AG08396 (cell line): ENCODE results near the gene CNRIP1.
"Not testable (repeated sequence)": the region's sequence is repeated elsewhere in the genome, so short reads cannot be mapped to it uniquely, and the experiment has no call there.

ENCODE experiments used
- DNase-seq: peaks from one replicate; pipeline ENCODE4 v3.0.0; 2012; ENCODE audit warnings: low spot score, mixed read lengths

CNRIP1 gene, protein sequence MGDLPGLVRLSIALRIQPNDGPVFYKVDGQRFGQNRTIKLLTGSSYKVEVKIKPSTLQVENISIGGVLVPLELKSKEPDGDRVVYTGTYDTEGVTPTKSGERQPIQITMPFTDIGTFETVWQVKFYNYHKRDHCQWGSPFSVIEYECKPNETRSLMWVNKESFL

DNA sequence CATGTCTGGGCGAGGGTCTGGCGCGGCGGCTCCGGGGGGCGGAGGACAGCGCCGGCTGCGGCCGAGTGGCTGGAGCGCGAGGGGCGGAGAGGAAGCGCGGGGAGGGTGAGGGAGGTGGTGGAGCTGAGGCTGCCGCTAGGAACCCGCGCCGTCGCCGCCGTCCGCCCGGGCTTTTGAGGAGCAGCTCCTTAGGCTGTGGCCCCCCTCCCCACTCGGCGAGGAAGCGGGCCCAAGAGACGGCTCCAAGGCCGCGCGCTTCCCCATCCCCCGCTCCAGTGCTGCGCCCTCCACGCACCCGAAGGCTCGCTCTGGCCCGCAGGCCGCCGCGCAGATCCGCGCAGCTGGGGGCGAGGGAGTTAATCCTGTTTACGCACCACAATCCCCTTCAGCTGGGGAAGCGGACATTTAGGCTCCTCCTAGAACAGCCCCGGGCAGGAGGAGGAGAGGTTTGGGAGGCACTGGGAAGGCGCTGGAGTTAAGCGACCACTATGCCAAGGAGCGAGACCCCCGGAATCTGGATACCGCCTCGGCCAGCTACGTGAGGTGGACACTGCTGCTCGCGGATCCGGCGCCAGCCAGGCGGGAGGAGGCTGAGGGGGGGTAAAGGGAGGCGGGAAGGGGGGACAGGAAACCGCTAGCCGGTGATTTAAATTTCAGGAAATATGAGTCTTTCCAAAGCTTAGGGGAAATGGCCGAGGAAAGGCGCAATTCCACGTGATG, at the start of gene CNRIP1:
TSS of gene CNRIP1 (minus strand) at position 552 of the 720 bp plus-strand sequence. CDS start at position 3, 549 bp downstream.
- DNase-seq: peak; percentile 83

DNA sequence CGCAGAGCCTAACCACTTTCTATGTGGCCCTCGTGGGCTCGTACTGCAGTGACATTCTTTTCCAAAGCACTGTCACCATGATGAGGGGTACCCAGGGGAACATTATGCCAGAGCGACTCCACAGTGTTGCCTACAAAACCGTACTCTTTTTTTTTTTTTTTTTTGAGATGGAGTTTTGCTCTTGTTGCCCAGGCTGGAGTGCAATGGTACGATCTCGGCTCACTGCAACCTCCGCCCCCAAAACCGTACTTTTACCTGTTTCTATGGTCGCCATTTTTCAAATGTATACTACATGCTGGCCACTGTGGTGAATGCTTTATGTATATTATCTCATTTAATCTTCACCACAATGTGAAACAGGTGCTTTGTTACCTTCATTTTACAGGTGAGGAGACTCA, 49.6 kb upstream of the CNRIP1 start:
- DNase-seq: no peak

DNA sequence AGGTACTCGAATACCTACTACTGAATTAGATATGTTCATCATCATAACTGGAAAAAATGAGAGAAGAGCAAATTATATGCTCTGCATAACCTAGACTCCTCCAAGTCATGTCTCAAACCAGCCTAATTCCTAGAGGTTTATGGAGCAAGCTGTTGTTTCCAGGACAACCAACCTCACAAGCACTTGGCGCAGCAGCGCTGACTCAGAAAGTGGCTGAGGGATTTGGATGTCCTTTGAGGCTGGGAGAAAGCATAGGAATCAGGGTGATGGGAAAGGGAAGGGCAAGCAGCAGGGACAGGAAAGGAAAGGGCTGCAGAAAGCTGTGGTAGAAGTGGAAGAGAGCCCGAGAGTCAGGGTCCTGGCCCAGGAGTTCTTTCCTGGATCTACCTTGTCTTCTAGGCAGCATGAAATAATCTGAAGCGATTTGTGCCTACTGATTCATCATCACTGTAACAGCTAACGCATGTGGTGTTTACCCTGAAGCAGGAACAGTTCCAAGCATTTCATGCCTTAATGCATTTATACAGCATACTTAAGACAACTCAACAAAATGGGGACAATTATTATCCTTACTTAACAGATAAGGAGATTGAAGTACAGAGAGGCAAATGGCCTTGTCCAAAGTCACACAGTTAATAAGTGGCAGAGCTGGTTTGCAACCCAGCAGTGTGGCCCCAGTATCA, 49.0 kb upstream of the CNRIP1 start:
- peak; percentile 80 for DNase-seq

DNA sequence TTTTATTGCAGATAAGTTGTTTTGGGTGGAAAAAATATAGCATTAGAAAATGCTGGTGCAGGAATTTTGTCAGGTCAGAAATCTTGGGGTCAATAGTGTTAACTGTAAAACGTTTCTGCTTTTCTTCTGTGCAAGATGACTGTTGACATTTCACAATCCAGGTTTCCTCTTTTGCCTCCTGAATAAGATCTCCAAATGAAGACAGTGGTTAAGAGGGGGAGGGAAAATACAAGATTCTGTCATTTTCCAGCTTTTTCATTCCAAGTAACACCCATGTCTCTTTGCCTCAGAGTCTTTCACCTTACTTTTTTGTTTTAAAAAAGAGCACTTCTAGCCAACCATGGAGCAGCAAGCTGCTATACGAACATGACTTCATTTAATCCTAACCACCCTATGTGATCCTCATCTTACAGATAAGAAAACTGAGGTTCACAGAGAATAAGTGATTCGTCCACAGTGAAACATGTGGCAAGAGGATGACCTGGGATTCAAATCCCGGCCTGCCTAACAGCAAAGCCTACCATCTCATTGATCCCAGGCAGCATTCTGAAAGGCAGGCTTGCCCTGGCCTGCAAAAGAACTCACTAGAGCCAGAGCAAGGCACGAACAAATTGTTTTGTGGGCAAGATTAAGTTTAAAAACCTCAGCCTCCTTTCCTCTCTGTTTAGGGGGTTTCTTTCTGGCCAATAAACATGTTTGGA, 48.4 kb upstream of the CNRIP1 start:
- DNase-seq: no peak

DNA sequence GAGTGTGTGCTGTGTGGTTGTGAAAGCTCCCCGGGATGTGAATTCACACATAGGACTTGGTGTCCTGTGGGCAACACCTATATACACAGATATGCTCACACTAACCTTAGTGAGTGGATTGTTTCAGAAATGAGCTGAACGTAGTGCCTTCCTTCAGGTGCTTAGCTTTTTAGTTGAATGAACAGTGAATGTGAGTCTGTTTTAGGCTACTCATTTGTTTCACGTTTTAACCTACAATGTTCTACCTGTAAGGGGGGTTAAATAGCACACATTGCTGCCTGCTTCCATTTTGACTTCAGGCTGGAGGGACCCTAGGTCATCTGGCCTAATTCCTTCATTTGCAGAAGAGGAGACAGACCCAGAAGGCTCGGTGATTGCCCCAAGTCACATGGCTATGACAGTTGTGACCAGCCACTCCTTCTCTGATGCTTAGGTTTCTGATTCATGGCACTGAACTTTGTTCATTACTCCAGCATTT, 46.4 kb upstream of the CNRIP1 start:
- DNase-seq: no peak

DNA sequence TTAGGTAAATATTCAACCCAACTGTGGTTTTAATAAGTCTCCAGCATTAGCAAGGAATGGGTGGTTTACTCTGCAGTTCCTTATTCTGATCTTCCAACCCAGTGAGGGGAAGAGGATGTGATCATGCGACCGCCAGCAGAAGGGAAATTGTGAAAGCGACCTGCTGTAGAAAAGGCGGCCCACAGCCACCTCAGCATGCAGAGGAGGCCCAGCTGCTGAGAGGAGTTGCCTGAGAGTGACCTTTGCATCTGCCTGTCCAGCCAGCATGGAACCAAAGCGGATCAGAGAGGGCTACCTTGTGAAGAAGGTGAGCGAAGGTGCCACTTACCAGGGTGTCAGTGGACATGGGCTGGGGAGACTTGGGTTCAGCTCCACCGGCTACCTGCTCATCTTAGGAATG, 45.3 kb upstream of the CNRIP1 start, which contains the start of gene PLEK:
TSS of gene PLEK (plus strand) at position 196 of the 400 bp plus-strand sequence. CDS start at position 266, 70 bp downstream.
- no peak for DNase-seq

DNA sequence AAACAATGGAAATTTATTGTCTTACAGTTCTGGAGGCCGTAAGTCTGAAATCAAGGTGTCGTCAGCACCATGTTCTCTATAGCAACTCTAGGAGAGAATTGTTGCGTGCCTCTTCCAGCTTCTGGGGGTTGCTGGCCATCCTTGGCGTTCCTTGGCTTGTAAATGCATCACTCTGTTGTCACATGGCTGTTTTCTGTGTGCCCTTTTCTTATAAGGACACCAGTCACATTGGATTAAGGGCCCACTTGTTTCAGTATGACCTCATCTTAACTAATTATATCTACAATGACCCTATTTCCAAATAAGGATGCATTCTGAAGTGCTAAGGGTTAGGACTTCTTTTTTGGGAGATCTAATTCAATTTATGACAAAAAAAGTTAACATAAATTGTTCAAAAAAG, 44.0 kb upstream of the CNRIP1 start:
- no peak for DNase-seq

DNA sequence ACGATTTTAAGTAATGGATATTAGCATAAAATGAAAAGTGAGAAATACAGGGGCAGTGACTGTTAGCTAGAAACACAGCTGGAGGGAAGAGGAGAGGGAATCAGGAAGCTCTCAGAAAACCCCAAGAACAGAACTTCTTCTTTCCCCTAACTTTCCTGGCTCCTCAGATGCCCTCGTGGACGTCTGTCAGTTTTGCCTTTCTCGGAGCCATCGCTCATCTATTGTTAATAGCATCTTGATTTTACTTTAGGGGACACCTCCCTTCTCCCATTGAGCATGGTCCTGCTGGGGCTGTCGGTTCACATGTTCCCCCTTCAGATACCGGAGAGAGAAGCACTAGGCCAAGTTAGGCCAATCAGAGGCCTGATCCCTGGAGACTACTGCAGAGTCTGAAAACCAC, 43.0 kb upstream of the CNRIP1 start:
- DNase-seq: no peak

DNA sequence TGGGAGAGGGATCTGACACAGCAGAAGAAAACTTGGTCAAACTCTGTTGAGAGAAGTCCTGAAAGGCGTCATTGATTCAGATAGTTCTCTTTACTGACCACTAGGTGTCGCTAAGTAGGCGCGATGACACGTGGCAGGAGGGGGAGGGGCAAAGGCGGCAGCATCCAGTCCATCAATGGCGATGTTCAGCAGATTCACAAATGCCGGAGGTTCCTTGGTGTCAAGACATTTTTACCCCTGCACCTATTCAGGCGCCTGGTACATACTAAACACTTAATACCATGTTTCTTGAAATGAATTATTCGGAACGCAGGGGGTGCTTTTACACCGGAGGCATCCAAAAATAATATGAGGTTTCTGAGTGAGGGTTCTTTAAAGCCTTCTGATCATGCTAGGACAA, 42.3 kb upstream of the CNRIP1 start:
- DNase-seq: peak; percentile 59

DNA sequence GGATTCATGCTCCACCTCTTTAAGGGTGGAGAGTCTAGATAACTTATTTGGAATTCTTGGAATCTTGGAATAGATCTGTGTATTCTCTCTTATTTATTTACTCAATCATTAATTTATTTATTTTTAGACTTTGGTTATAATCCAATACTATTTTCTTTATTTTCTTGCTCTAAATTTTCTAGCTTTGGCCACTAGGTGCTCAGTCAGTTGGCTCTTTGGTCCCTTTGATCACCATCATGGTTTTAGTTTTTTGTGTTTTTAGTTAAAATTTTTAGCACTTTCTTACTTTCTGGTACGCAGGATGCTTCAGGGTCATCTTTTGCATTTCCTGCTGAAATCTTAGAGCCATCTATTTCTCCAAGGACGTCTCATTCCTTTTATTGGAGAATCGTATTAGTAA, 40.1 kb upstream of the CNRIP1 start:
- no peak for DNase-seq

DNA sequence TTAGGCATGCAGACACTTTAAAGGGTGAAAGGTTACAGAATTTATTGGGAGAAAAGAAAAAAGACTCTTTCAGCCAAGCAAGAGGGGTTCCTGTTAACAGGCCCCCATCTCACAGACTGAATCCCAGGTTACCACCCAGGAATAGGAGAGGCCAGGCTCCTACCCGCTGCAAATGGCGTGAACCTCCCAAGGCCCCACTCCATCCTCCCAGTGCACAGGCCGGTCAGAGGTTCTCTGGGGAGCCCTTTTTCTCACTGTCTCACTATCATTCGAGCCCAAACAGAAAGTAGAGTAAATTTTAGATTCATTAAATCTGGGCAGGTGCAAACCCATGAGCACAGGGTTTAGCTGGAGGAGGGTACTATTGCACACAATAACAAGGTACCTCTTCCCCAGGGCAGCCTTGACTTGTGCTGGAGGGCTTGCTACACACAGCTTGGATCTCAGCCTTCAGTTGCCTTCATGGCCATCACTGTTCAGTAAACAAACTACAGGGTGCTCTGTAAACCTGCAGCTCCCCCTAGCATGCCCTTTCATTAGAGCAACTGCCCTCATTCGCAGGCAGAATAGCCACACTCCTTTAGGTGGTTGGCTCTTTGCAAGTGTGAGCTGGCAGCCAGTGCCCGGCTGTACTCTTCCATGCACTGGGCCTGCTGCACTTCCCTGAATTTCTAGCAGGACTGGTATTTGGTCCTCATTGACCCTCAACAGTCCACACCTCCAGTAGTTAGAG, 38.0 kb upstream of the CNRIP1 start:
- peak; percentile 47 for DNase-seq

DNA sequence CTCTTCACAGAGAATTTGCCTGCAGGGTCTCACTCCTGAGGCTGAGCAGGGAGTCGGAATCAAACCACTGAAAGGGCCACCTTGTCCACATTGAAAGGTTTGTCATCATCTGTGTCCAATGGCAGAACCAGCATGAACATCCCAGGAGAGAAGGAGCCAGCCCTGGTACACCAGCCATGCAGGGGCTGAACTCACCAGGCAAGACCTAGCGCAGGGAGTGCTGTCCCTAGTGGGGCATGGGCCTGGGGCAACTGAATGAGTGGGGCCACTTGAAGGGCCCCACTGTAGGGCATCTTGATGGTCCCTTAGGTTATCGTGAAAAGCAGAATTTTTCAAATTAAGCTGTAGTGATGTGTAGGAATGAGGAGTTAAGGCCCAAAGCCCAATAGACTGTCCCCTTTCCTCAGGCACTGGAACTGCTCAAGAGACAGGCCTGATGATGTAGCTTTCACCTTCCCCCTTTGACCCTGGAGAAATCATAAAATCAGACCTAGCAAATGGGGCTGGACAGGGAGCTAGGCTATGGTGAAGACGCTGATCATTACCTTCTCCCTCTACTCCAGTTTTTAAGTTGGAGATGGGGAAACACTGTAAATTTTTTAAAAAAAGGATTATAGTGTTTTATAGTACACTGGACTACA, 37.0 kb upstream of the CNRIP1 start:
- DNase-seq: no peak

DNA sequence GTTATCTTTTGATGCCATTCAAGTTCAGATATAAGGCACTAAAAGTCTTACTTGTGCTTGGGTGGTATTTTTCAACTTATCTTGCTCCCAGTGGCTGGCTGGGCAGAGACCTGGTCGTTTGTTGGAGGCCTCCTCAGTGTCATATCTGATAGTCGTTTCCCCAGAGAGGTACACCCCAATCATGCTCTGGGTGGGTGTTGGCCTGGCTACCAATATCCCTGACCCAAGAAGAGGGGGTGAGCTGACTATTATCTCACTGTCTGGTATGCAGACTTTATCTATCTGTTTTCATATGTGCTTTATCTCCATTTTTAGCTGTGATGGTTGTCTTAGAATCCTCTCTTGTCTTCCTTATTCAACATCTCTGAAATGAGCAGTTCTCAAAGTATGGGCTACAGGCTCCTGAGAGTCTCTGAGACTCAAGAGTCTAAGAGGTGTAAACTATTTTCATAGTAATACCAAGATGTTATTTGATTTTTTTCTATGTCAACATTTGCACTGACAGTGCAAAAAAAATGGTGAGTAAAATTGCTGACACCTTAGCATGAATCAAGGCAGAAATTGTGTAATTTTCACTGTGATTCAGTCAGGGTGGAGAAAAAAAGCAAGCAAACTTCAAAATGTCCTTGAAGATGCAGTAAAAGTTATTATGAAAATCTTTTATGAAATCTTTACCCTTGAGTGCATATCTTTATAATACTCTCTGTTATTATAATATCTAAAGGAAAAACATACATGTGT, 33.1 kb upstream of the CNRIP1 start:
- no peak for DNase-seq

DNA sequence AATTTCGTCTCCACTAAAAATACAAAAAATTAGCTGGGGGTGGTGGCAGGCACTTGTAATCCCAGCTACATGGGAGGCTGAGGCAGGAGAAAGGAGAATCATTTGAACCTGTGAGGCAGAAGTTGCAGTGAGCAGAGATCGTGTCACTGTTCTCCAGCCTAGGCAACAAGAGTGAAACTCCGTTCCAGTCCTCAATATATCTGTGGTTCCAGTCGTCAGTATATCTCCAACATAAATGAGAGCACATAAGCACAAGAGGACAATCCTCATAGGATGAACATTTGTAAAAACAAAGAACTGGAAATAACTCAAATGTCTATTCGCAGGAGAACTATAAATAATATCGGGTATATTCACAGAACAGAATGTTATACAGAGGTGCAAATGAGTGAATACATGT, 32.2 kb upstream of the CNRIP1 start:
- DNase-seq: no peak

DNA sequence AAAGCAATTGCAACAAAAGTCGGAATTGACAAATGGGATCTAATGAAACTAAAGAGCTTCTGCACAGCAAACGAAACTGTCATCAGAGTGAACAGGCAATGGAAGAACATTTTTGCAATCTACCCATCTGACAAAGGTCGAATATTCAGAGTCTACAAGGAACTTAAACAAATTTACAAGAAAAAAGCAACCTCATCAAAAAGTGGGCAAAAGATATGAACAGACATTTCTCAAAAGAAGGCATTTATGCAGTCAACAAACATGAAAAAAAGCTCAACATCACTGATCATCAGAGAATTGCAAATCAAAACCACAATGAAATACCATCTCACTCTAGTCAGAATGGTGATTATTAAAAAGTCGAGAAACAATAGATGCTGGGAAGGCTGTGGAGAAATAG, 29.3 kb upstream of the CNRIP1 start:
- not testable (repeated sequence) for DNase-seq

DNA sequence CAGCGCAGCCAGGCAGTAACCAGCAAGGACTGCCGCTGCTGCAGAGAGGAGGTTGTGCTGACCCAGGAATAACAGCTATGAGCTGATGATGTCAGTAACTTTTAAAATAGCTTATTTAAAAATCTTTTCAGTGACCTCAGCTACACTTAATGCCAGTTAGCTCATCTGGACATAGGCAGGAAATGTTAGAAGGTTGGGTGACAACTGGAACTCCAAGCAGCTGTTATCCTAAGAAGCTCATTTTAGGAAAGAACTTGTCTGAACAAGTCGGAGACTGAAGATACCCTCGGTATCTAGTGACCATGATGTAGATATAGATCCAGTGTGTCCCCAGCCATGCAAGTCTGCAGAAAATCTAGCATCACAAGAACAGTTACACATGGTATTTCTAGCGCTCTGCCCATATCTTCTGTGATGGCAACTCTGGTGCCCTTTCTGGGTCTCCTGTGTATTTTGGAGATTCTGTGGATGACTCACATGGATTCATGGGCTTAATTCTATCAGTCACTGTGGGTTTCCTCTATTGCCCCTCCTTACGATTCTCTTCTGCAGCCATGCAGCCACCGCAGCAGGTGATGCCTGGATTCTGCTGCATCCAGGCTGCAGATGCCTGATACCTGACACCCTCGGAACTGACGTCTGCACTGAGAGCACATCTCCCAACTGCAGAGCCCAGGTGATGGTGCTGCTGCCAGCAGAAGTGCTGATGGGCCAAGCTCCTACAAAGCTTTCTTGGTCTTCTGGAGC, 25.6 kb upstream of the CNRIP1 start:
- DNase-seq: no peak

DNA sequence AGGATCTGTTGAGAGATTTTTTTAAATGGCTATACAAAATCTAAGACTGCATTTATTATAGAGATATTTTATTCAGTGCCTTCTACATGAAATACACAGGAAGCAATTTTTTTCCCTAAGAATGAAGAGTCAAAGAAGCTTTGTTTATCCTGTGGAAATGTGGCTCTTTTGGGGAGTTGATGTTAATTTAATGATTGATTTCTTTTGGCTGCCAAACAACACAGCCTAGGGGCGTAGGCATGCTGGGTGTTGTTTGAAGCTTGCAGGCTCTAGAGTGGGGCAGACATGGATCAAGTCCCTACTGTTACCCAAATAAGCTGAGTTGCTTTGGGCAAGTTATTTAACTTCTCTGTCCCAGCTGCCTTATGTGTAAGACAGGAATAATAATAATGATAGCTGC, 24.3 kb upstream of the CNRIP1 start:
- no peak for DNase-seq

DNA sequence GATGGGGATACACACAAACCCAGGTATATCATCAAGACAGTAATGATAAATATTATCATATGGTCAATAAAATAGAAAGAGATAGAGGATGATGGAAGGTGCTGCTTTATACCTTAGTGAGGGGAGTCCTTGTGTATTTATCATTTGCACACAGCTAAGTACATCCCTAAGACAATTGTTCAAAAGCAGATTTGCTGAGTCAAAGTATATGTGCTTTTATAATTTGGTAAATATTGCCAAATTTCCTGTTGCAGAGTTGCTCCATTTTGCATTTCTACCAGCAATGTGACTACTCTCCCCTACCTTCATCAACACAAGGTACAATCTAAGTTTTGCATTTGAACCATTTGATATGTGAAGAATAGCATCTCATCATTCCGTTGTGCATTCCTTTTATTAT, 22.7 kb upstream of the CNRIP1 start:
- DNase-seq: no peak

DNA sequence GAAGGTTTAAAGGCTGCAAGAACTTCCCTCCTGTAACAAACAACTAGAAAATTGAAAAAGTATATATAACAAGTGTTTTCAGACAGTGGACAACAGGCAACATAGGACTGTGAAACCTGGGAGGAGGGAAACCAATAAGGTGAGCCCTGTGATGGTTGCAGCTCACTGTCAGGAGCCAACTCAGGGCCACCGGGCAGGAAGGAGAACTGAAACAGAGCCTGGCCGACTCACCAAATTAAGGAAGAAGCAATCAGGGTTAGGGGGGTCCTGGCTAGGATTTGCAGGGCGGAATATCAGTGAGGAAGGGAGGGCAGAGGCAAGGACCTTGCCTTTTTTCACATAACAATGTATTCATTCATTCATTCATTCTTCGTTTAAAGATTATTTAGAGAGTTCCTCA, 21.8 kb upstream of the CNRIP1 start:
- no peak for DNase-seq

DNA sequence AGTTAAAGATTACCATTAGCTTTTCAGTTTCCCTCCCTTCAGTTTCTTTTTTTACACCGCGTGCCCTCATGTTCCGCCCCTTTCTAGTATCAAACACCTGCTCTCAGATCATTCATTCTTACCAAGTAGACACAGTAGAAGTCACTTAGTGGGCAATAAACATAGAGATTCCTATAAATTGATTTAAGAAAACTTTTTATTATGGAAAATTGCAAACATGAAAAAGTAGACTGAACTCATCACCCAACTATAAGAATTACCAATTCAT, 21.2 kb upstream of the CNRIP1 start:
- DNase-seq: no peak
